Smooth muscle cell (in vitro differentiated cells): Measurements from ENCODE around the gene TBXA2R. TPM values are rescaled to one million over a fixed set of nuclear protein-coding genes. Genes with fewer than 3 reads are reported as not detected.

Experiments used
- DNase-seq: peaks from one replicate; lab custom pipeline; 2025; ENCODE audit not compliant: unreplicated experiment; lab: John Stamatoyannopoulos, UW
- H2AFZ ChIP-seq: fragments of 200-600 bp; sonication (generic); 2 replicates; pipeline ENCODE4 v1.6.0; 2016; ENCODE audit warnings: antibody characterized with exemption, low read depth, mild to moderate bottlenecking
- H3F3A ChIP-seq: fragments of 200-600 bp; sonication (generic); 2 replicates; pipeline ENCODE4 v1.6.0; 2017; ENCODE audit warnings: antibody characterized with exemption, low read depth
- H3K27ac ChIP-seq: fragments of 200-600 bp; sonication (generic); 2 replicates; pipeline ENCODE4 v1.5.1; 2016; ENCODE audit warnings: low read depth, mild to moderate bottlenecking
- H3K27me3 ChIP-seq: fragments of 200-600 bp; sonication (generic); 2 replicates; pipeline ENCODE4 v1.6.1; 2016; ENCODE audit warnings: low read depth, mild to moderate bottlenecking
- H3K36me3 ChIP-seq: fragments of 200-600 bp; sonication (generic); 2 replicates; pipeline ENCODE4 v1.5.1; 2016; ENCODE audit warnings: low read depth
- H3K4me1 ChIP-seq: fragments of 200-600 bp; sonication (generic); 2 replicates; pipeline ENCODE4 v1.5.1; 2016; ENCODE audit warnings: low read depth
- H3K4me2 ChIP-seq: fragments of 200-600 bp; sonication (generic); 2 replicates; pipeline ENCODE4 v1.6.0; 2016; ENCODE audit warnings: mild to moderate bottlenecking
- H3K4me3 ChIP-seq: fragments of 200-600 bp; sonication (generic); 2 replicates; pipeline ENCODE4 v1.5.1; 2016; ENCODE audit warnings: mild to moderate bottlenecking
- H3K79me2 ChIP-seq: fragments of 200-600 bp; sonication (generic); 2 replicates; pipeline ENCODE4 v1.6.0; 2016; ENCODE audit warnings: low read depth, mild to moderate bottlenecking
- H3K9ac ChIP-seq: fragments of 200-600 bp; sonication (generic); 2 replicates; pipeline ENCODE4 v1.6.0; 2016; ENCODE audit warnings: low read depth
- H3K9me3 ChIP-seq: fragments of 200-600 bp; sonication (generic); replicated peaks from 2 replicates; pipeline ENCODE4 v1.5.1; 2016; ENCODE audit warnings: low read depth
- H4K20me1 ChIP-seq: fragments of 200-600 bp; sonication (generic); 2 replicates; pipeline ENCODE4 v1.6.0; 2016; ENCODE audit warnings: low read depth
- WGBS: methylation state at CpG from one replicate; pipeline ENCODE4 v1.1.7; 2016; ENCODE audit warnings: low lambda C conversion rate; 5-methylcytosine and 5-hydroxymethylcytosine counted together
- polyA plus RNA-seq: library from polyadenylated mRNA; unstranded; fragments of >200 nt; fragmentation: Nextera tagmentation; extraction: Ambion mirVana; gene quantifications from 2 replicates; pipeline ENCODE4 v1.2.1, GENCODE V29; 2016
- total RNA-seq: library from RNA; depleted of rRNA; stranded (reverse); fragments of >200 nt; gene quantifications from 2 replicates; pipeline ENCODE4 v1.2.3, GENCODE V29; 2014
- TF ChIP-seq, protein P1 (sequence below): fragments of 200-600 bp; sonication (generic); IDR thresholded peaks from 2 replicates; pipeline ENCODE4 v1.5.1; 2017; ENCODE audit warnings: borderline replicate concordance, mild to moderate bottlenecking, antibody characterized with exemption; ENCODE audit not compliant: insufficient read depth, poor library complexity, severe bottlenecking

TBXA2R gene
- total and polyA plus RNA-seq, 2 experiments from 2014 or later, result 1.7 to 9.3 TPM

DNA sequence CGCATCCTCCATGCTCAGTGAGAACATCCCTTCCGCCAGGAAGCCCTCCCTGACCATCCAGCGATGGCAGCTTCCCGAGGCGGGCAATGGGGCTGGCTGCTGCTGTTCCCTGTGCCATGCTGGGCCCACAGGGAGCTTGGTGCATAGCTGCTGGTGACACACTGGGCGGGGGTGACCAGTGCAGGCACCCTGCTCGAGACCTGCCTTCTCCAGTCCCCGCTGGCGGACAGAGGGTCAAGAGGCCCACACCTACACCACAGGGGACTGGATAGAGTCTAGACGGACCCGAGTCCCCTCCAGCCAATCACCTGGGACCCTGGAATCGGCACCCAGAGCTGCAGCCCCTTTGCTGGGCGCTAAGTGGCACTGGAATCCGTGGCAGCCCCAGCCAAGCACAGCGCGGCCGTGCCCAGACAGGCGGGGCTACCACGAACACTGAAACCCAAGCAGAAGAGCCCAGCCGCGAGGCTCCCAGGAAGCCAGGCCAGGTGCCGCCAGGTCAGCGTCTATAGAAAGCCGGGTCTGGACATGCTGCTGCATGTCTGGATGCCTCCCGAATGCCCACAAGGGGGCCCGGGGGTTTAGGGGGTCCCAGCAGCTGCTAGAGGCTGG lies 9.0 kb upstream of the TBXA2R start:
- H3K4me1 ChIP-seq, result no peaks in the 10 kb centered on the region
- TF ChIP-seq, protein P1, sequence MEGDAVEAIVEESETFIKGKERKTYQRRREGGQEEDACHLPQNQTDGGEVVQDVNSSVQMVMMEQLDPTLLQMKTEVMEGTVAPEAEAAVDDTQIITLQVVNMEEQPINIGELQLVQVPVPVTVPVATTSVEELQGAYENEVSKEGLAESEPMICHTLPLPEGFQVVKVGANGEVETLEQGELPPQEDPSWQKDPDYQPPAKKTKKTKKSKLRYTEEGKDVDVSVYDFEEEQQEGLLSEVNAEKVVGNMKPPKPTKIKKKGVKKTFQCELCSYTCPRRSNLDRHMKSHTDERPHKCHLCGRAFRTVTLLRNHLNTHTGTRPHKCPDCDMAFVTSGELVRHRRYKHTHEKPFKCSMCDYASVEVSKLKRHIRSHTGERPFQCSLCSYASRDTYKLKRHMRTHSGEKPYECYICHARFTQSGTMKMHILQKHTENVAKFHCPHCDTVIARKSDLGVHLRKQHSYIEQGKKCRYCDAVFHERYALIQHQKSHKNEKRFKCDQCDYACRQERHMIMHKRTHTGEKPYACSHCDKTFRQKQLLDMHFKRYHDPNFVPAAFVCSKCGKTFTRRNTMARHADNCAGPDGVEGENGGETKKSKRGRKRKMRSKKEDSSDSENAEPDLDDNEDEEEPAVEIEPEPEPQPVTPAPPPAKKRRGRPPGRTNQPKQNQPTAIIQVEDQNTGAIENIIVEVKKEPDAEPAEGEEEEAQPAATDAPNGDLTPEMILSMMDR, result no peak
- H3K4me3 ChIP-seq, result no peak overlapping the region
- no peak overlapping the region for H3K27ac ChIP-seq
- no peaks in the 10 kb centered on the region for H3K9me3 ChIP-seq
- H3F3A ChIP-seq, result no peaks in the 10 kb centered on the region
- no peak overlapping the region for H2AFZ ChIP-seq
- H3K9ac ChIP-seq, result no peak overlapping the region
- H3K79me2 ChIP-seq, result no peaks in the 10 kb centered on the region
- no peaks in the 10 kb centered on the region for H3K36me3 ChIP-seq
- H3K27me3 ChIP-seq, result no peaks in the 10 kb centered on the region
- H3K4me2 ChIP-seq, result no peak overlapping the region
- DNase-seq, result no peak
- WGBS, result 98% methylated on average over 26 of the region's 26 CpGs
- no peaks in the 10 kb centered on the region for H4K20me1 ChIP-seq

DNA sequence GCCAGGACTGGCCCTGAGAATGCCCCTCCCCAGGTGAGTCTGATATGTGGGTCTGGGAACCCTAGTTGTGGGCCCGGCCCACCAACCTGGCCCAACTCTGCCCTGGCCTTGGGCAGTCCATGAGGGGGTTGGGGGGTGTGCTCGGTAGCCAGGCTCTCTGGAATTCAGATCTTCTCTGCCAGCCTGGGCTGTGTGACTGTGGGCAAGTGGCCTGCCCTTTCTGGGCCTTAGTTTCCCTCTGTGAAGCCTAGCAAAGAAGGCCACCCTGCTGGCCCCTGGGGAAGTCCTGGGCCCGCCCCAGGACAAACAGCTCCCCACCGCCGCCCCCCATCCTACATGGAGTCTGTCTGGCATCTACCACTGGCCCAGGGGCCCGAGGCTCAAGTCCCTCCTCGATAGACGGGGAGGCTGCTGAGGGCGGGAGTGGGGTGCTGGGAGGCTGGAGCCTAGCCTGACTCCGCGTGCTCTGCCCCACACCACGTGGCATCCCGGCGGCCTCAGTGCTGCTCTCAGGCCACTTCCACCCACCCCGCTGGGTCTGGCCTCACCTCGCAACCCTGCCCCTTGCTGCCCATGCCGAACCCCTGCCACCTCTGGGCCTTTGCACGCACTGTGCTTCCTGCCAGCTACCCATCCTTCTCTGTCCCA lies 8.3 kb upstream of the TBXA2R start:
- no peaks in the 10 kb centered on the region for H3K27me3 ChIP-seq
- no peak for DNase-seq
- no peaks in the 10 kb centered on the region for H3K79me2 ChIP-seq
- no peak overlapping the region for H3K9ac ChIP-seq
- H3K27ac ChIP-seq, result no peak overlapping the region
- WGBS, result 98% methylated on average over 8 of the region's 18 CpGs
- H3F3A ChIP-seq, result no peaks in the 10 kb centered on the region
- H3K4me1 ChIP-seq, result no peaks in the 10 kb centered on the region
- no peak overlapping the region for H3K4me3 ChIP-seq
- H3K4me2 ChIP-seq, result no peak overlapping the region
- H3K36me3 ChIP-seq, result no peaks in the 10 kb centered on the region
- no peaks in the 10 kb centered on the region for H4K20me1 ChIP-seq
- no peaks in the 10 kb centered on the region for H3K9me3 ChIP-seq
- no peak overlapping the region for H2AFZ ChIP-seq
- TF ChIP-seq, protein P1, result no peak

DNA sequence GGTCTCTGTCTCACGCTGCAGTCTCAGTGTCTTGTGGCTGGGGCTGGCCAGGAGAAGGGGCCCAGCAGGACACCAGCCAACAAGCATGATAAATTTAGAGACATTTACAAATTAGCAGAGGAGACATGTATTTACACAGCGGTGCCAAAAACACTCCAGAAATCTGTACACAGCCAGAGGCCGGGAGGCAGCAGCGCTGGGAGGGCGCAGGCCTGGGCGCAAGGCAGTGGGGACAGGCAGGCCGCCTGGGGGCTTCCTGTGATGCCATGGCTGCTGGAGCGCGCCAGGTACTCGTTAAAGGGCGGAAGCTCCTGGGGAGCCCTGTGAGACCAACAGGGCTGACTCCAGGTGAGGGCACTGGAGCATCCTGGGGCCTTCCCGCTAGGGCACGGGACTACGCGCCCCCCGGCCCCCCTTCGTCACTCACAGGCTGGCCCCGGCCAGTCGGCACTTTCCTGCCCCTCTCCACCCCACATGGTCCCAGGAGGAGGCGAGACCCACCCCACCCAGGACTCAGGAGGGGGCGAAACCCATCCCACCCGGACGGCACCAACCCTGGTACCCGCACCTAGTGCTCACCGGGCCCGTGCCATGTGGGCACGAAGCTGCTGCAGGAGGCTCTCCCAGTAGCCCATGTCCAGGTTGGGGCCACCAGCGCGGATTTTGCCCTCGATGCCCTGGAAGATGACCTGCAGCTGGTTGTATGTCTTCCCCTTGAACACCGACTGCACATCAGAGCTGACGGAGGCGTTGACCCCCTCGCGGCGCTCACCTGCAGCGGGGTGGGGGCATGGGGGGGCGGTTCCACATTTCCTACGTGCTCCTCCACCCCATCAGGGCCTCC lies 7.4 kb upstream of the TBXA2R start:
- H3K79me2 ChIP-seq, result no peaks in the 10 kb centered on the region
- TF ChIP-seq, protein P1, result no peak
- H3K27ac ChIP-seq, result no peak overlapping the region
- H2AFZ ChIP-seq, result no peak overlapping the region
- no peaks in the 10 kb centered on the region for H3K9me3 ChIP-seq
- WGBS, result 94% methylated on average over 31 of the region's 39 CpGs
- no peak overlapping the region for H3K9ac ChIP-seq
- H3K4me2 ChIP-seq, result no peak overlapping the region
- no peaks in the 10 kb centered on the region for H3K27me3 ChIP-seq
- H3K4me3 ChIP-seq, result no peak overlapping the region
- H3K4me1 ChIP-seq, result no peaks in the 10 kb centered on the region
- H3K36me3 ChIP-seq, result no peaks in the 10 kb centered on the region
- DNase-seq, result no peak
- H3F3A ChIP-seq, result no peaks in the 10 kb centered on the region
- H4K20me1 ChIP-seq, result no peaks in the 10 kb centered on the region
